ENCODE measurements around the gene INPP5A.
"Not testable (repeated sequence)": the region's sequence is repeated elsewhere in the genome, so short reads cannot be mapped to it uniquely, and the experiment has no call there.

Gene INPP5A

DNA sequence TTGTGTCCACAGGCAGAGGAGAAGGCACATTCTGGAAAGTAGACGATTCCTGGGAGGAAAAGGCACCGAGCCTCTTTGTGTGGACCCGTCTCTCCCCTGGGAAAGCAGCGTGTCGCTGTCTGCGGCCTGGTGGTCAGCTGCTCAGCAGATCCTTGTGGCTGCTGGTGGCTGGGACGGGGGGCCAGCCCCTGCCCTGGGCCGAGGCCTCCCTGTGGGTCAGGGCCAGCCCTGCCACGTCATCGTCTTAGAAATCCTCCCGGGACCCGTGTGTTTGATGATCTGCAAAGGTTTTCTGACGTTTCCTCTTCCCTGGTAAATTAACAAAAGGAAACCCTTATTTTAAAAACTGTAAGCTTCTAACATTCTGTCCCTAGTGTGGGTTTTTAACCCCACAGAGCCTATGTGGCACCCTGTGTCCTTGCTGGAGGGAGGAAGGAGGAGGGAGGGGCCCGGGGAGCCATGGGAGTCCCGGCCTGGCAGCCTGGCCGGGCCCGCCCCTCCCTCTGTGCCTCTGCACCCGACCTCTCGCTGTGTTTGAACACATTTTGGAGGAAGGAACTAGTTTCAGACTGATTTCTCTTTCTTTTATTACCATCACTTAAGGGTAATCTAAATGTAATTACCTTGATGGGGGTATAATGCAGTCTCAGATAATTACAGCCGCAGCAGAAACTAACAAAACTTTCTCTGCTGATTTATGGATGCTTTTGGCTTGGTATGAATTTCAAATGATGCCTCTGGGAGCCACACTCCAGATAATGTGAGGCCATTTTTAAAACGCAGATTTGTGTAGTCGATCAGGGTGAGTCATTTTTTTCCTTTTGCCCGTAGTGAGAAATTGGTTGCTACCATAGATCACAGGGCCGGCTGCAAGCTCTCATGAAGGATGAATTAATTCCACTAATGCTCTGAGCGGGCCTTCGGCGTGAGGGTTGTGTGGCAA, 162.8 kb downstream of the INPP5A start:
- DNase-seq, result no peak

- no peak for DNase-seq
These were observed 163.7 kb downstream of the INPP5A start for GRCh38 chr10:132701099-132701845.

DNA sequence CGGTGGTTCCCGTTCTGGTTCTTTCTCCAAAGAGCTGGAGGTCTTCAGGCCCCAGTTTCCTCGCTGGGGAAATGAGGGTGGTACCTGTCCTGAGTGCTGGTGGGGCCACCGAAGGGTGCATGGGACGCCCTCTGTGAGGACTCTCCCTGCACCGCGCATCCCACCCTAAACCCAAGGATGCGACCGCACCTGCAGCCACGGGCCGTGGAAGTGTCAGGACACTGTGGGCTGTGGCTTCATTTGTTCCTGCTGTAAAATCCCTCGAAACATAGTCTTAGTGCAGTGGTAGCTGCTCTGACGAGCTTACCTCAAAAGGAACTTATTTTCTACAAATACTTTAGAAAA, 164.2 kb downstream of the INPP5A start:
- no peak for DNase-seq

GRCh38 chr10:132702601-132703418, 165.2 kb downstream of the INPP5A start:
- no peak for DNase-seq

DNA sequence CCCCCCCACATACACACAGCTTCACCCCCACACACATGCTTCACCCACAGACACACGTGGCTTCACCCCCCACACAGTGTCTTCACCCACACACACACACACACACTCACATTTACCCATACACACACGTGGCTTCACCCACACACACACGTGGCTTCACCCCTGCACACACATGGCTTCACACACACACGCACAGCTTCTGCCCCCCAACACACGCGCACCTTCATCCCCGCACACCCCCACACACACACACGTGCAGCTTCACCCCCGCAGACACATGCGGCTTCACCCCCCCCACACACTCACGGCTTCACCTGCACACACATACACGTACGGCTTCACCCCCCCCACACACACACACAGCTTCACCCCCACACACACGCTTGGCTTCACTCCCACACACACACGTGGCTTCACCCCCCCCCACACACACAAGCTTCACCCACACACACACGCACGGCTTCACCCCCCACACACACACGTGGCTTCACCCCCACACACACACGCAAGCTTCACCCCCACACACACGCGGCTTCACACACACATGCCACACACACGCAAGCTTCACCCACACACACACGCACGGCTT, 165.9 kb downstream of the INPP5A start:
- DNase-seq, result no peak

DNA sequence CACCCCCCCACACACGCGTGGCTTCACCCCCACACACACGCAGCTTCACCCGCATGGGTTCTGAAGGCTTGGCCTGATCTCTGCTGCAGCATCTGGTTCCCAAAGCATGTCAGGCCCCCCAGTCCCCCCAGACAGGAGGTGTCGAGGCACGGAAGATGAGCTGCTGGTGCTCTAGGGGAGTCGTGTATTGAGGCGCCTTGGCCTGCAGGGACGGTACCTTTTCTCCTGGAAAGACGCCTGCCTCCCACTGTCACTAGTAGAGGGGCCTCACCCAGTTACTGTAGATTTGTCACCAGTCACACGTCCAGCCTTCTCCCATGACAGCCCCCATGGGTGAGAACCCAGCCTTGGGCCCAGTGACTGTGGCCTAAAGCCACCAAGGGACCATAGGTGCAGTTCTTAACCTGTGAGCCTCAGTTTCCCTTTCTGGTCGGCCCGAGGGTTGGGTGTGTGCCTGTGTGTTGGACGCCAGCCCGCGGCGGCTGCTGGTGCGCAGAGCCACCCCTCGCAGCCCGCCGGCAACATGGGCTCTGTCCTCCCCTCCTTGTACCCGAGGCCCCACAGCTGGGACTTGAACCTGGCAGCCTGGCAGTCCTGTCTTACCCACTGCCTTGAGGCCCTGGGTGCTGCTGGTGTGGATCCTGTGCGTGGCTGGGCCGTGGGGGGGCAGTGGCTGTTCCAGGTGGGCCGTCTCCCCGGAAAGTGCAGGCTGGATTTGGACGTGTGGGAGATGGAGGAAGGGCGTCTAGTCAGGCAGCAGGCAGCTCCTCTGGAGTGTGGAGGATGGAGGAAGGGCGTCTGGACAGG, 166.6 kb downstream of the INPP5A start:
- no peak for DNase-seq

- DNase-seq, result not testable (repeated sequence)
These were observed 167.2 kb downstream of the INPP5A start for GRCh38 chr10:132704815-132705064.

GRCh38 chr10:132705173-132705572, 167.6 kb downstream of the INPP5A start:
- DNase-seq, result no peak

- DNase-seq, result no peak
These were observed 168.4 kb downstream of the INPP5A start for GRCh38 chr10:132705943-132706342.

DNA sequence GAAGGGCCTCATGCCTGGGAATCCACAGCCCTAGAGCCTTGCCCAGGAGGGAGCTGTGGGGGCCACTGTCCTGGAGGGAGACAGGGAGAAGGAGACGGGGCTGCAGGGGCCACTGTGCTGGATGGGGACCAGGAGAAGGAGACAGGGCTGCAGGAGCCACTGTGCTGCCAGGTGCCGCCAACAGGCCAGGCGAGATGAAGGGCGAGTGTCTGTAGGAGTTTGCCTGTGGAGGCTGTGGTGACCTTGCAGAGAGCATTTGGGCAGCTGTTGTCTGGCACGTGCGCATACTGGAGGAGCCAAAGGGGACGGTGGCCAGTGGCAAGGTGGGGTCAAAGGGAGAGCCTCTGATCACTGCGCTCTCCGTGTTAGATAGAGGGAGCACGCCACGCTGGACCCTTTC, 169.1 kb downstream of the INPP5A start:
- DNase-seq, result no peak

- DNase-seq, result no peak
These were observed 169.7 kb downstream of the INPP5A start for GRCh38 chr10:132707121-132707775.

GRCh38 chr10:132707776-132708171, 170.2 kb downstream of the INPP5A start:
- no peak for DNase-seq

- DNase-seq, result no peak
These were observed 170.9 kb downstream of the INPP5A start for GRCh38 chr10:132708441-132708840.

DNA sequence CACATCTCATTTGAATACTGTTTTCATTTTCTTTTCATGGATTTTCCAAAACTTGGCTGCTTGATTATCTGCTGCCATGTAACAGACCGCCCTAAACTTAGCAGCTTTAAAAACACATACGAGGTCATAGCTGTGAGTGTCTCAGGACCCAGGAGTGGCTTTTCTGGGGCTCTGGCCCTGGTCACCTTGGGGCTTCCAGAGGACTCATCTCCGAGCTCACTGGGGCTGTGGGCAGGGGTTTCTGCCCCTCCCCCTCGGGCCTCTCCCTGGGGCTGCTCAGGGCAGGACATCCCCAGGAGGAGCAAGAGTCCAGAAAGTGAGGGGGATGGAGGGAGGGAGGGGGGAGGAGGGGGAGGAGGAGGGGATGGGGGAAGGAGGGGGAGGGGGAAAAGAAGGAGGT, 171.3 kb downstream of the INPP5A start:
- no peak for DNase-seq

DNA sequence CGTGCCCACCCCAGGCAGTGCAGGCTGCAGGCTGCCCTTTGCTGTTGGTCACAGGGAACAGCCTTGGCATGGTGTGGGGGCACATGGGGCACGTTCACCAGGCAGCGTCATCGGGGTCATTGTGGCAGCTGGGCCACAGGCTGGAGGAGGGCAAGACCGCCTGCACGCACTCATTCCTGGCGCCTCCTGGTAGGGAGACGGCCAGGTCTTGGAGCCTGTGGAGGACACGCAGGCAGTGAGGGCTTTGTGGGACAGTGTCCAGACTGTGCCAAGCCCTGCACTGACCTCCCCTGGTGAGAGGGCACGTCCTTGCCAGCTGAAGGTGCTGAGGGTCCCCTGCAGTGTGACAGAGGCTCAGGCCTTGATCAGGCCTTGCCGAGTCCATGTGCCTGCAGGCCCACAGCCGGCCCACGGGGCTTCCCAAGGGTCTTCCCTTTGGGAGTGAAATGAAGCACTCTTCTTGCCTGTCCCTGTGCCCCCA, 171.9 kb downstream of the INPP5A start:
- no peak for DNase-seq

DNA sequence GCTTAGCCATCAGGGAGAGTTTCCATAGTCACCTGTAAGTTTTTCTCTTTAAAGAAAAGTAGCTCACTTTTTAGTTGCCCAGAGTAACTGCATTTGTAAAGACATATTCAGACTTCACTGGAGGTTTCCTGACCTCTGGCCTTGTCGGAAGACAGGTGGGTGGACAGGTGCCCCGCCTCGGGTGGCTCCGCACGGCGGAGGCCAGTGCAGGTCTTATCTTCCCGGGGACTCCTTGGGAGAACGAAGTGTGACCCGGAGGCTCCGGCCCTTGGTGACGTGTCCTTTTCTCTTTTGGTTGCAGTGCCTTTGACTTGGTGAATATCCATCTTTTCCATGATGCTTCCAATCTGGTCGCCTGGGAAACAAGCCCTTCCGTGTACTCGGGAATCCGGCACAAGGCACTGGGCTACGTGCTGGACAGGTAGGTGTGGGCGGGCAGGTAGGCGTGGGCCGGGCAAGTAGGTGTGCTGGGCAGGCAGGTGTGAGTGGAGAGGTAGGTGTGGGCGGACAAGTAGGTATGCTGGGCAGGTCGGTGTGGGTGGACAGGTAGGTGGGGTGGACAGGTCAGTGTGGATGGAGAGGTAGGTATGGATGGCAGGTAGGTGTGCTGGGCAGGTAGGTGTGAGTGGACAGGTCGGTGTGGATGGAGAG, 172.6 kb downstream of the INPP5A start:
- no peak for DNase-seq

DNA sequence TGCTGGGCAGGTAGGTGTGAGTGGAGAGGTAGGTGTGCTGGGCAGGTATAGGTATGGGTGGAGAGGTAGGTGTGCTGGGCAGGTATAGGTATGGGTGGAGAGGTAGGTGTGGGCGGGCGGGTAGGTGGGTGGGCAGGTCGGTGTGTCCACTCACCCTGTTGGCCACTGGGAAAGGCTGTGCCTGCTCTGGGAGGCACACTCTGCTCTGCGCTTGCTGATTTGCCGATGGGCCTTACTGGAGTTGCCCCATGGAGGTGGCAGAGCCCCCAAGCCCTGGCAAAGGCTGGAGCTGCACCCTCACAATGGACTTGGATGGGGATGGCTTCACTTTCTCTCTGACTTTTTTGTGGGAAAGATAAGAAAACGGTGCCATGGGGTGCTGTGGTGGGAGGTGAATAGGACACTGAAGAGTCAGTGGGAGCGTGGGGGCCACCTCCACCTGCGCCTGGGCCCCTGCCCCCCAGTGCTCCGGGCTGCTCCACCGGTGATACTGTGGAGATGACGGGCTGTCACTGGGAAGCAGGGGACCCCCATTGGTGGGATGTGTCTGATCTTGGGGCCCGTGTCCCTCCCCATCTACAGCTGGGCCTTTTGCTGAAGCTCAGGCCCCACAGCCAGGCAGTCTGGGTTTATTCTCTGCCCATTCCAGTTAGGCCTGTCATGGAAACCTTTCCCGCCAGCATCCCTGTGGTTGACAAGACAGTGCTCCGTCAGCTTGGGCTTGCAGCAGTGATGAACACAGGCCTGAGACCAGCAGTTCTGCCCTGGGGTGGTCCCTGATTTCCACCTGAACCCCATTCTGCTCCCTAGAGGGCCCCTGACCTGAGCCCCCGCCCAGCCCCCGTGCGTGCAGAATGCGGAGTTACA, 173.4 kb downstream of the INPP5A start:
- no peak for DNase-seq

- no peak for DNase-seq
These were observed 174.1 kb downstream of the INPP5A start for GRCh38 chr10:132711613-132712121.

DNA sequence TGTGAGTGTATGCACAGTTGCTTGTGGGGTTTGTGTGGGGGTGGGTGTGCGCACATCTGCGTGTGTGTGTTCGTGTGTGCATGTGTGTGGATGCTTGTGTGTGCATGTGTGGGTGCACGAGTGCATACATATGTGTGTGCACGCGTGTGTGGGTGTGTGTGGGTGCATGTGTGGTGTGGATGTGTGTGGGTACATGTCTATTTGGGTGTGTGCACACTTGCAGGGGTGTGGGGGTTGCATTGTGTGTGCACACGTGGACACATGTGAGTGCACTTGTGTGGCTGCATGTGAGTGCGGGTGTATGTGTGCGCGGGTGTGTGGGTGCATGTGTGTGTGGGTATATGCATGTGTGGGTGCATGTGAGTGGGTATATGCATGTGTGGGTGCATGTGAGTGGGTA, 174.7 kb downstream of the INPP5A start:
- no peak for DNase-seq

- no peak for DNase-seq
These were observed 175.2 kb downstream of the INPP5A start for GRCh38 chr10:132712743-132713142.
